Adrenal gland (tissue), 12 donors: ENCODE data around the gene MRFAP1. TPM values are rescaled to one million over a fixed set of nuclear protein-coding genes. Genes with fewer than 3 reads are reported as not detected.

Experiments
- DNase-seq, 7 donors: peaks; one replicate each; pipeline ENCODE4 v3.0.0-alpha.2; 2019 to 2020
- H3K27ac ChIP-seq, 5 donors: fragments of 200-600 bp; sonication (generic) in 4 of 5; 1 replicate in 3 of 5; 2 replicates in 2 of 5; pipeline versions ENCODE4 v1.5.1 to v1.8.0; 2016 to 2020; ENCODE audit warnings: mild to moderate bottlenecking in 1 of 5
- H3K27me3 ChIP-seq: fragments of 200-600 bp; 2 replicates; pipeline ENCODE4 v1.8.0; 2021
- H3K36me3 ChIP-seq, 2 donors: fragments of 200-600 bp; replicated peaks in 1 of 2; 1 replicate in 1 of 2; 2 replicates in 1 of 2; pipeline versions ENCODE4 v1.5.1 to v1.8.0; 2018 to 2022
- H3K4me1 ChIP-seq, 2 donors: fragments of 200-600 bp; replicated peaks in 1 of 2; 1 replicate in 1 of 2; 2 replicates in 1 of 2; pipeline versions ENCODE4 v1.5.1 to v1.8.0; 2018 to 2021
- H3K4me3 ChIP-seq, 4 donors: fragments of 200-600 bp; sonication (generic) in 3 of 4; one replicate each; pipeline ENCODE4 v1.5.1; 2016 to 2018
- H3K9me3 ChIP-seq, 3 donors: fragments of 200-600 bp; sonication (generic) in 1 of 3; replicated peaks in 1 of 3; 1 replicate in 2 of 3; 2 replicates in 1 of 3; pipeline versions ENCODE4 v1.5.1 to v1.8.0; 2016 to 2021
- POLR2A ChIP-seq, 2 donors: fragments of 450-650 bp; IDR thresholded peaks; one replicate each; pipeline ENCODE4 v1.6.1; 2017; ENCODE audit warnings: antibody characterized with exemption in 2 of 2, mild to moderate bottlenecking in 2 of 2, moderate library complexity in 1 of 2
- WGBS, 4 donors: extraction: QIAGEN DNeasy Blood & Tissue Kit in 2 of 4; methylation state at CpG; one replicate each; pipeline versions ENCODE4 v1.1.5 to v1.1.7; 2013 to 2017; 5-methylcytosine and 5-hydroxymethylcytosine counted together
- intact Hi-C, 2 donors: fragments of 100-400 bp; cut with DNase I; formaldehyde crosslinking; loops; one replicate each; pipeline versions ENCODE4 v1.14.1 to v1.15.0; 2022 to 2023
- polyA plus RNA-seq, 3 donors: library from polyadenylated mRNA; stranded (reverse); fragments of 200-250 nt in 2 of 3; fragments of 350-450 nt in 1 of 3; fragmentation: Illumina TruSeq in 1 of 3; extraction: RNeasy Lipid Tissue Mini Kit (QIAGEN cat#74804) in 1 of 3; gene quantifications; one replicate each; pipeline ENCODE4 v1.2.3, GENCODE V29; 2013 to 2014
- total RNA-seq, 9 donors: library from RNA; depleted of rRNA in 4 of 9; stranded (reverse); fragments of >200 nt in 4 of 9; fragments of 120-200 nt in 1 of 9; fragmentation: NEBNext Ultra II Directional in 1 of 9; extraction: Animal tissue kit (Norgen Biotek cat#: 25700) in 1 of 9; gene quantifications; one replicate each; pipeline versions ENCODE4 v1.1.0 to v1.2.4, GENCODE V29; 2013 to 2023
- TF ChIP-seq, protein P1 (sequence below), 6 experiments: fragments of 450-650 bp in 4 of 6; fragments of 200-600 bp in 2 of 6; sonication (generic) in 1 of 6; IDR thresholded peaks; 1 replicate in 5 of 6; 2 replicates in 1 of 6; pipeline versions ENCODE4 v1.5.1 to v1.8.0; 2016 to 2021; ENCODE audit warnings: antibody characterized with exemption in 6 of 6, mild to moderate bottlenecking in 2 of 6, moderate library complexity in 1 of 6
- donor health status: healthy with polysubstance abuse.
- donor health status: Bipolar disorder and iron deficiency.
- donor health status: DM: yes; HTN: yes; CAD: no.
- donor health status: DM: no; HTN: no; CAD: no.
- donor health status: DM: no; HTN: no; CAD: no.
- donor health status: DM: yes; HTN: yes; CAD: no.

Gene MRFAP1
- total and polyA plus RNA-seq, 12 donors = 161 to 618 (median 329) TPM

- Histone ChIP-seq H3K4me3 (no peak overlapping the region), H3K27ac (no peak overlapping the region), H3K9me3 (no peaks in the 10 kb centered on the region), H3K36me3 (no peaks in the 10 kb centered on the region), H3K4me1 (no peaks in the 10 kb centered on the region), H3K27me3 (no peaks in the 10 kb centered on the region)
- intact Hi-C loops = no loop called here
- no peak for DNase-seq
- 74 to 83% (median 82%) methylated on average over 11 of the region's 11 CpGs for WGBS, 4 donors
- TF ChIP-seq, protein P1, sequence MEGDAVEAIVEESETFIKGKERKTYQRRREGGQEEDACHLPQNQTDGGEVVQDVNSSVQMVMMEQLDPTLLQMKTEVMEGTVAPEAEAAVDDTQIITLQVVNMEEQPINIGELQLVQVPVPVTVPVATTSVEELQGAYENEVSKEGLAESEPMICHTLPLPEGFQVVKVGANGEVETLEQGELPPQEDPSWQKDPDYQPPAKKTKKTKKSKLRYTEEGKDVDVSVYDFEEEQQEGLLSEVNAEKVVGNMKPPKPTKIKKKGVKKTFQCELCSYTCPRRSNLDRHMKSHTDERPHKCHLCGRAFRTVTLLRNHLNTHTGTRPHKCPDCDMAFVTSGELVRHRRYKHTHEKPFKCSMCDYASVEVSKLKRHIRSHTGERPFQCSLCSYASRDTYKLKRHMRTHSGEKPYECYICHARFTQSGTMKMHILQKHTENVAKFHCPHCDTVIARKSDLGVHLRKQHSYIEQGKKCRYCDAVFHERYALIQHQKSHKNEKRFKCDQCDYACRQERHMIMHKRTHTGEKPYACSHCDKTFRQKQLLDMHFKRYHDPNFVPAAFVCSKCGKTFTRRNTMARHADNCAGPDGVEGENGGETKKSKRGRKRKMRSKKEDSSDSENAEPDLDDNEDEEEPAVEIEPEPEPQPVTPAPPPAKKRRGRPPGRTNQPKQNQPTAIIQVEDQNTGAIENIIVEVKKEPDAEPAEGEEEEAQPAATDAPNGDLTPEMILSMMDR (IDR thresholded peaks at IDR 0.05) = no peak
- no peak for TF ChIP-seq POLR2A (IDR thresholded peaks at IDR 0.05)
Observed at GRCh38 chr4:6682862-6683590, 42.5 kb downstream of the MRFAP1 start.

GRCh38 chr4:6684656-6685055, 44.2 kb downstream of the MRFAP1 start:
- DNase-seq = no peak
- Histone ChIP-seq H3K27ac (no peak overlapping the region), H3K9me3 (no peaks in the 10 kb centered on the region), H3K27me3 (no peaks in the 10 kb centered on the region), H3K36me3 (no peaks in the 10 kb centered on the region), H3K4me3 (no peak overlapping the region), H3K4me1 (peaks cover 5 to 8% of the 10 kb centered on the region in 2 donors)
- WGBS, 4 donors = 85 to 92% (median 92%) methylated on average over 8 to 11 of the region's 11 CpGs
- intact Hi-C loops = no loop called here
- TF ChIP-seq, protein P1 (IDR thresholded peaks at IDR 0.05) = no peak
- no peak for TF ChIP-seq POLR2A (IDR thresholded peaks at IDR 0.05)

DNA sequence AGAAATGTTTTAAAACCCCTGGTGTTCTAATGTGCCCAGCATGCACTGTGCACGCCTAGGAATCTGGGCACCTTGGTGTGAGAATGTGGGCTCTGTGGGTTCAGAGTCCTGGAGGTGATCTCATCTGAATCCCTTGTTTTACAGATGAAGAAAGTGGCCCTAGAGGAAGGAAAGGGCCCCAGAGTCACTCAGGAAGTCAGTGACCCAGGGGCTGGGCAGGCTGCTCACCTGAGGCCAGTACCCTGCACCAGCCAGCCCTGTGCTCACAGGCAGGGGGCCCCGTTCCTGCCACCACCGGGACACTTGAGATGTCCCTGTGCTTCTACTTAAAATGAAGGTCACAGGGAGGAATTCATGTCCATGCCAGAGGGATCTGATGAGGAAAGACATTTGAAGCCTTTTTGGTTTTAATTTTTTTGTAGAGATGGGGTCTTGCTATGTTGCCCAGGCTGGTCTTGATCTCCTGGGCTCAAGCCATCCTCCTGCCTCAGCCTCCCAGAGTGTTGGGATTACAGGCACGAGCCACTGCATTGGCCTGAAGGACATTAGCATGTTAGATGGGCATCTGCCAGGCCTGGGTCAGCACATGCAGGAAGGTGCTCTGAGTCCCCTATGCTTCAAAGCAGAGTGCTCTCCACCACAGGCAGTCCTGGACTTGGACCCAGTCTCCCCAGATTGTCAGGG, 45.8 kb downstream of the MRFAP1 start:
- Histone ChIP-seq H3K36me3 (no peaks in the 10 kb centered on the region), H3K4me3 (no peak overlapping the region), H3K27ac (no peak overlapping the region), H3K4me1 (peaks cover 5 to 8% of the 10 kb centered on the region in 2 donors), H3K9me3 (no peaks in the 10 kb centered on the region), H3K27me3 (no peaks in the 10 kb centered on the region)
- 47 to 67% (median 62%) methylated on average over 4 of the region's 4 CpGs for WGBS, 4 donors
- DNase-seq = no peak
- intact Hi-C loops = no loop called here
- TF ChIP-seq POLR2A (IDR thresholded peaks at IDR 0.05) = no peak
- TF ChIP-seq, protein P1 (IDR thresholded peaks at IDR 0.05) = no peak

DNA sequence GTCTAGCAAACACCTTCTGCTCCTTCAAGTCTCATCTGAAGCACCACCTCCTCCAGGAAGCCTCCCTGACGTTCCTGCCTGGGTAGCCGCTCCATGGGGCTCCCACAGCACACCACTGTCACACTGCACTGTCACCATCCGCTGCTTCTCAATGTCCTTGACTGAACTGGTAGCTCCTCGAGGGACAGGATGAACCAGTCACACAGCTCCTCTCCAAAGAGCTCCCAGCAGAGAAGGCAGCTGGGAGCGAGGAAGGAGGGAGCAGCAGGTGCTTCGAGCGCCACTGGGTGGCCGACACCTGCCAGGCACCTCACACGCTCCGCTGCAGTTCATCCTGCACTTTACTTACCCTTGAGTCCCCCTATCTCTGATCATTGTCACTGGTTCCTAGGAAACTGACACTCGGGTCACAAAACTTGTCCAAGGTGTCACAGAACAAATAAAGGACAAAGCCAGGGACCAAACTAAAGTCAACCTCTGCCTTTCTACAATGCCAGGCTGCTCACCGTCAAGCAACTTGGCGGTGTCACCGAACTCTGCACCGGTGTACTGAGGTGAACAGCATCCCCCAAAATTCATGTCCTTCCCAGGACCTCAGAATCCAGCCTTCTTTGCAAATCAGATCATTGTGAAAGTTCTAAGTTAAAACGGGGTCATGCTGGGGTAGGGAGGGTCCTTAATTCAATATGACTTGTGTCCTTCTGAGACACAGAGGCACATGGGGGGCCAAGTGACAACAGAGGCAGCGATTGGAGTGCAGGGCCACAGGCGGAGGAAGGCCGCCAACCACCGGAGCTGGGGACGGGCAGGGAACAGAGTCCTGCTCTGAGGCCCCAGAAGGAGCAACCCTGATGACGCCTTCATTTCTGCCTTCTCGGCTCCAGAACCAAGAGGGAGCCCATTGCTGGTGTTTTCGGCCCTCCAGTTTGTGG, 47.7 kb downstream of the MRFAP1 start:
- peaks cover 5 to 8% of the 10 kb centered on the region in 2 donors for H3K4me1 ChIP-seq
- peak in 1 of 7 donors; percentile 2 for DNase-seq
- H3K36me3 ChIP-seq = no peaks in the 10 kb centered on the region
- H3K4me3 ChIP-seq = no peak overlapping the region
- H3K27me3 ChIP-seq = no peaks in the 10 kb centered on the region
- H3K9me3 ChIP-seq = no peaks in the 10 kb centered on the region
- 83 to 91% (median 87%) methylated on average over 21 to 24 of the region's 24 CpGs for WGBS, 4 donors
- no peak for TF ChIP-seq POLR2A (IDR thresholded peaks at IDR 0.05)
- TF ChIP-seq, protein P1 (IDR thresholded peaks at IDR 0.05) = no peak
- intact Hi-C loops = no loop called here
- peak overlapping the region in 1 of 5 donors; percentile 41 for H3K27ac ChIP-seq
